Measurements from ENCODE around the gene THY1.

- TF ChIP-seq POLR2A (IDR thresholded peaks at IDR 0.05) (no peak), CTCF (IDR thresholded peaks at IDR 0.05) (no peak)
Observed at GRCh38 chr11:119468511-119468910, 45.5 kb upstream of the THY1 start.

Data from Peyer's patch (tissue), 4 donors.